HG02763 (cell line): Measurements from ENCODE around the gene CCL26.
"Not testable (repeated sequence)": the region's sequence is repeated elsewhere in the genome, so short reads cannot be mapped to it uniquely, and the experiment has no call there.

Source experiments
- ATAC-seq: cut with Tn5 transposase; IDR thresholded peaks from one replicate; pipeline ENCODE4 v1.9.1; 2021; ENCODE audit warnings: mild to moderate bottlenecking, moderate library complexity; ENCODE audit not compliant: unreplicated experiment

CCL26 gene

GRCh38 chr7:75793676-75794075, 21.7 kb upstream of the CCL26 start:
- ATAC-seq: no peak

GRCh38 chr7:75792567-75792966, 20.6 kb upstream of the CCL26 start:
- ATAC-seq: not testable (repeated sequence)

- no peak for ATAC-seq
These were observed 17.4 kb upstream of the CCL26 start for GRCh38 chr7:75789361-75789924.

GRCh38 chr7:75788154-75788847, 16.3 kb upstream of the CCL26 start:
- not testable (repeated sequence) for ATAC-seq

GRCh38 chr7:75783058-75783457, 11.0 kb upstream of the CCL26 start:
- not testable (repeated sequence) for ATAC-seq

GRCh38 chr7:75780647-75781273, 8.7 kb upstream of the CCL26 start:
- not testable (repeated sequence) for ATAC-seq

GRCh38 chr7:75779516-75779915, 7.5 kb upstream of the CCL26 start:
- not testable (repeated sequence) for ATAC-seq

- not testable (repeated sequence) for ATAC-seq
These were observed 7.0 kb upstream of the CCL26 start for GRCh38 chr7:75779035-75779434.

- ATAC-seq: no peak
These were observed 4.4 kb upstream of the CCL26 start for GRCh38 chr7:75776295-75776971.

GRCh38 chr7:75773958-75774357, 1.9 kb upstream of the CCL26 start:
- ATAC-seq: not testable (repeated sequence)

- no peak for ATAC-seq
These were observed 787 bp downstream of the CCL26 start for GRCh38 chr7:75771224-75771623.

- no peak for ATAC-seq
These were observed 9.6 kb downstream of the CCL26 start for GRCh38 chr7:75762350-75762917.

GRCh38 chr7:75761801-75762200, 10.2 kb downstream of the CCL26 start:
- ATAC-seq: not testable (repeated sequence)

GRCh38 chr7:75758491-75758890, 13.5 kb downstream of the CCL26 start:
- ATAC-seq: no peak

- ATAC-seq: no peak
These were observed 14.2 kb downstream of the CCL26 start for GRCh38 chr7:75757860-75758259.

- no peak for ATAC-seq
These were observed 14.9 kb downstream of the CCL26 start for GRCh38 chr7:75756991-75757676.

- ATAC-seq: no peak
These were observed 15.6 kb downstream of the CCL26 start for GRCh38 chr7:75756206-75756990.

- ATAC-seq: no peak
These were observed 28.6 kb downstream of the CCL26 start for GRCh38 chr7:75743455-75743859.

GRCh38 chr7:75740846-75741497, 31.0 kb downstream of the CCL26 start:
- ATAC-seq: no peak
